GM12892 (cell line): Measurements from ENCODE around the gene INPP5K.

Experiments
- POLR2A ChIP-seq: IDR thresholded peaks from 2 replicates; pipeline ENCODE4 v1.6.1; 2011; ENCODE audit warnings: low read depth, low read length, control low read depth
- POLR2AphosphoS5 ChIP-seq: IDR thresholded peaks from 2 replicates; pipeline ENCODE4 v1.6.1; 2011; ENCODE audit warnings: low read depth, low read length, control low read depth

GRCh38 chr17:1478418-1478817 is 38.0 kb downstream of the INPP5K start:
- no peak for TF ChIP-seq POLR2A
- no peak for TF ChIP-seq POLR2AphosphoS5
